Transverse colon (tissue), 4 donors: ENCODE measurements around the gene LSAMP. TPM values are rescaled to one million over a fixed set of nuclear protein-coding genes. Genes with fewer than 3 reads are reported as not detected.

Experiments used
- DNase-seq: peaks from one replicate; pipeline ENCODE4 v3.0.0-alpha.2; 2019
- H3K27ac ChIP-seq, 4 donors: fragments of 200-600 bp; sonication (generic); 2 replicates each; pipeline ENCODE4 v1.5.1; 2016 to 2018; ENCODE audit warnings: inconsistent platforms in 4 of 4
- H3K27me3 ChIP-seq: fragments of 200-600 bp; sonication (generic); 2 replicates; pipeline ENCODE4 v1.5.1; 2017; ENCODE audit warnings: inconsistent platforms
- H3K36me3 ChIP-seq, 4 donors: fragments of 200-600 bp; sonication (generic); 2 replicates each; pipeline ENCODE4 v1.5.1; 2017 to 2019; ENCODE audit warnings: inconsistent platforms in 4 of 4
- H3K4me1 ChIP-seq, 4 donors: fragments of 200-600 bp; sonication (generic); 2 replicates each; pipeline ENCODE4 v1.5.1; 2017 to 2020; ENCODE audit warnings: inconsistent platforms in 4 of 4
- H3K4me3 ChIP-seq, 4 donors: fragments of 200-600 bp; sonication (generic); 1 replicate in 1 of 4; 2 replicates in 3 of 4; pipeline versions ENCODE4 v1.5.1 to v1.6.1; 2017 to 2019; ENCODE audit warnings: inconsistent platforms in 4 of 4
- H3K9me3 ChIP-seq, 2 donors: fragments of 200-600 bp; sonication (generic); 2 replicates each; pipeline ENCODE4 v1.5.1; 2017 to 2019; ENCODE audit warnings: inconsistent platforms in 2 of 2
- EP300 ChIP-seq: sonication (generic); formaldehyde crosslinking; IDR thresholded peaks from one replicate; pipeline ENCODE4 v1.6.1; 2017; ENCODE audit warnings: antibody characterized with exemption, low read depth
- POLR2A ChIP-seq: fragments of 450-650 bp; IDR thresholded peaks from one replicate; pipeline ENCODE4 v1.6.1; 2016; ENCODE audit warnings: antibody characterized with exemption, mild to moderate bottlenecking, moderate library complexity
- POLR2AphosphoS5 ChIP-seq, 3 donors: sonication (generic); formaldehyde crosslinking; IDR thresholded peaks; one replicate each; pipeline ENCODE4 v1.6.1; 2016; ENCODE audit warnings: antibody characterized with exemption in 3 of 3
- WGBS, 2 donors: methylation state at CpG; one replicate each; pipeline ENCODE4 v1.1.5; 2018; ENCODE audit warnings: low coverage in 1 of 2; 5-methylcytosine and 5-hydroxymethylcytosine counted together
- in situ Hi-C, 4 donors: fragments of 200-750 bp; cut with MboI; loops; one replicate each; pipeline versions ENCODE4 v1.15.0 to v1.15.1; 2017; ENCODE audit warnings: low sequenced_read_pairs in 3 of 4, low pct_ligation_motif_present in 1 of 4, low pct_unique_long_range_greater_than_20kb in 1 of 4
- intact Hi-C: fragments of 100-400 bp; cut with DNase I; formaldehyde crosslinking; loops from one replicate; pipeline ENCODE4 v1.15.1; 2023; ENCODE audit warnings: low total_unique reads
- total RNA-seq, 4 donors: library from RNA; depleted of rRNA; stranded (reverse); fragments of >200 nt; gene quantifications; one replicate each; pipeline ENCODE4 v1.1.0, GENCODE V29; 2016
- TF ChIP-seq, protein P1 (sequence below), 5 experiments: fragments of 200-600 bp in 3 of 5; fragments of 450-650 bp in 2 of 5; sonication (generic) in 3 of 5; IDR thresholded peaks; 1 replicate in 2 of 5; 2 replicates in 3 of 5; pipeline ENCODE4 v1.5.1; 2016 to 2017; ENCODE audit warnings: antibody characterized with exemption in 5 of 5, inconsistent platforms in 3 of 5, mild to moderate bottlenecking in 2 of 5, moderate library complexity in 1 of 5

LSAMP gene
- total RNA-seq, 4 donors from 2014 or later, result 3.4 to 8.2 (median 5.4) TPM

DNA sequence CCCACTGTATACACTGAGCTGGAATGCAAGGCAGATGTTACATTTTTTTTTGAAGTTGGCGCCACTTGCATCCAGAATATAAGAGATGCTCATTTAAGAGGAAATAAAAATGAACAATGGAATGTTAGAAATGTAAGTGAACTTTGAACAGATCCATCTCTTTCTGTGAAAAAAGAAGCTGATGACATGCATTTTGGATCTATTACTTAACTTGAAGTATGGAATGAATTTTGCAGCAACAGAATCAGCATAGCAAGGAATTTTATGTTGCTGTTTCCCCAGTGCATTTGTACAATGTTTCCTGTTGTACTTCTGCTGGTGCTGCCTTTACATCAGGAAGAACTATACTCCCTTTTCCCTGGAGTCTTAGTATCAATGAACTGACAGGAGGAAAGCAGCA is 178.2 kb downstream of the LSAMP start:
- in situ Hi-C loops, result no loop called here

DNA sequence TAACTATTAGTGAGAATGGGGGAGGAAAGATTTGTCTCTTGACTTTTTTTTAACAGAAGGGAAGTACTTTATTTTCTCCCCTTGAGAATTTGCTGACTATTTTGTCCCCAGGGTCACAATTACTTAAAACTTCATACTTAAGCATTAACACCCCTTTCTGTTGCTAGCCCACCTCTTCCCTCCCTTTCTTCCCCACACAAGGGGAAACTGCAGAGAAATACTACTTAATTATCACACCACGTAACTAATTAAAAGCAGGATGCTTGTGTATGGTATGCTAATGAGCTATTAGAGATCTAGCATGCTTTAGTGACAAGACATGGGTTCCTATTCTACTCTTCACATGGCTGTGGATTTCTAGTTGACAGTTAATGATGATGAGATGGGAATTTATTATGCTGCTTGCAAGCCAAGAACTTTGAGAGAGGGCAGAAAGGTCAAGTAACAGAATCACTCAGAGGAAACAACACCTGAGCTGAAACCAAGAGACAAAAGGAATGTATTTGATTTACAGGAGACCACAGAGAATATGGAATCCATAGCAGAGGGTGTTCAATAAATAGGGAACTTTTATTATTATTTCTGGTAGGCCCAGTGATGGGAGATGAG is 179.2 kb downstream of the LSAMP start:
- in situ Hi-C loops, result no loop called here
- DNase-seq, result no peak

More for the DNA sequence above, 178.2 kb downstream of the LSAMP start:
- no peak for TF ChIP-seq POLR2A
- no peak for TF ChIP-seq POLR2AphosphoS5 (IDR thresholded peaks at IDR 0.05)
- TF ChIP-seq, protein P1, sequence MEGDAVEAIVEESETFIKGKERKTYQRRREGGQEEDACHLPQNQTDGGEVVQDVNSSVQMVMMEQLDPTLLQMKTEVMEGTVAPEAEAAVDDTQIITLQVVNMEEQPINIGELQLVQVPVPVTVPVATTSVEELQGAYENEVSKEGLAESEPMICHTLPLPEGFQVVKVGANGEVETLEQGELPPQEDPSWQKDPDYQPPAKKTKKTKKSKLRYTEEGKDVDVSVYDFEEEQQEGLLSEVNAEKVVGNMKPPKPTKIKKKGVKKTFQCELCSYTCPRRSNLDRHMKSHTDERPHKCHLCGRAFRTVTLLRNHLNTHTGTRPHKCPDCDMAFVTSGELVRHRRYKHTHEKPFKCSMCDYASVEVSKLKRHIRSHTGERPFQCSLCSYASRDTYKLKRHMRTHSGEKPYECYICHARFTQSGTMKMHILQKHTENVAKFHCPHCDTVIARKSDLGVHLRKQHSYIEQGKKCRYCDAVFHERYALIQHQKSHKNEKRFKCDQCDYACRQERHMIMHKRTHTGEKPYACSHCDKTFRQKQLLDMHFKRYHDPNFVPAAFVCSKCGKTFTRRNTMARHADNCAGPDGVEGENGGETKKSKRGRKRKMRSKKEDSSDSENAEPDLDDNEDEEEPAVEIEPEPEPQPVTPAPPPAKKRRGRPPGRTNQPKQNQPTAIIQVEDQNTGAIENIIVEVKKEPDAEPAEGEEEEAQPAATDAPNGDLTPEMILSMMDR (IDR thresholded peaks at IDR 0.05), result no peak
- TF ChIP-seq EP300, result no peak
- no peak for DNase-seq
- Histone ChIP-seq H3K27me3 (no peaks in the 10 kb centered on the region), H3K4me1 (no peaks in the 10 kb centered on the region), H3K4me3 (no peak overlapping the region), H3K27ac (no peak overlapping the region), H3K9me3 (no peaks in the 10 kb centered on the region), H3K36me3 (no peaks in the 10 kb centered on the region)
- WGBS, 2 donors, result 73 to 88% methylated on average over 1 of the region's 1 CpG
- intact Hi-C loops, result no loop called here

DNA sequence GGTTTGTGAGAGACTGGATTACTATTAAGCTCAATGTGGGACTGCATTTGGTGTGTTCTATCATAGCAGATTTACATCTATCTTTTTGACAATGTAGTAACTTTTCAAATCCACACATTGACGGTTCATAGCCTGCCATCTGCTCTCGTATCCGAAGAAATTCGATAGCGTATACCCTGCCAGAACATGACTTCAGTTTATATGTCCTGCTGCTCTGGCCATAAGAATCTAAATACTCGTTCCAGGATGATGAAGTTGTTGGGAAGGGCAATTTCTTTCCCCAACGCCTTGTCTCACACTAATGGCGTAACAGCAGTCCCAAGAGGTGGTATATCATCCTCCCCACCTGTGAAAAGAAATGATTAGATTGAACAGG is 180.0 kb downstream of the LSAMP start:
- in situ Hi-C loops (no loop called here), intact Hi-C loops (no loop called here)
- no peak overlapping the region for H3K4me3 ChIP-seq
- H3K4me1 ChIP-seq, result no peaks in the 10 kb centered on the region
- H3K27me3 ChIP-seq, result no peaks in the 10 kb centered on the region
- WGBS, 2 donors, result 78% methylated on average over 6 to 8 of the region's 8 CpGs
- no peak for DNase-seq
- no peaks in the 10 kb centered on the region for H3K9me3 ChIP-seq
- no peaks in the 10 kb centered on the region for H3K36me3 ChIP-seq
- H3K27ac ChIP-seq, result no peak overlapping the region
- TF ChIP-seq, protein P1 (IDR thresholded peaks at IDR 0.05), result no peak
- TF ChIP-seq EP300 (no peak), POLR2AphosphoS5 (IDR thresholded peaks at IDR 0.05) (no peak), POLR2A (no peak)

More for the DNA sequence above, 179.2 kb downstream of the LSAMP start:
- intact Hi-C loops, result no loop called here
- Histone ChIP-seq H3K27ac (no peak overlapping the region), H3K4me1 (no peaks in the 10 kb centered on the region), H3K9me3 (no peaks in the 10 kb centered on the region), H3K36me3 (no peaks in the 10 kb centered on the region), H3K4me3 (no peak overlapping the region), H3K27me3 (no peaks in the 10 kb centered on the region)
- WGBS, 2 donors, result 75 to 79% methylated on average over 1 of the region's 1 CpG
- TF ChIP-seq, protein P1 (IDR thresholded peaks at IDR 0.05), result no peak

GRCh38 chr3:116264546-116265319 is 180.6 kb downstream of the LSAMP start:
- H3K4me1 ChIP-seq, result no peaks in the 10 kb centered on the region
- no peaks in the 10 kb centered on the region for H3K36me3 ChIP-seq
- H3K27ac ChIP-seq, result peak overlapping the region in 1 of 4 donors; percentile 15
- no peaks in the 10 kb centered on the region for H3K9me3 ChIP-seq
- H3K4me3 ChIP-seq, result no peak overlapping the region
- H3K27me3 ChIP-seq, result no peaks in the 10 kb centered on the region
- TF ChIP-seq EP300 (no peak), POLR2A (no peak), POLR2AphosphoS5 (IDR thresholded peaks at IDR 0.05) (no peak)
- TF ChIP-seq, protein P1 (IDR thresholded peaks at IDR 0.05), result no peak
- no peak for DNase-seq
- in situ Hi-C loops (no loop called here), intact Hi-C loops (no loop called here)
- WGBS, 2 donors, result 70 to 73% methylated on average over 4 of the region's 4 CpGs
